ENCODE data around the gene NCKAP5.

Gene NCKAP5

DNA sequence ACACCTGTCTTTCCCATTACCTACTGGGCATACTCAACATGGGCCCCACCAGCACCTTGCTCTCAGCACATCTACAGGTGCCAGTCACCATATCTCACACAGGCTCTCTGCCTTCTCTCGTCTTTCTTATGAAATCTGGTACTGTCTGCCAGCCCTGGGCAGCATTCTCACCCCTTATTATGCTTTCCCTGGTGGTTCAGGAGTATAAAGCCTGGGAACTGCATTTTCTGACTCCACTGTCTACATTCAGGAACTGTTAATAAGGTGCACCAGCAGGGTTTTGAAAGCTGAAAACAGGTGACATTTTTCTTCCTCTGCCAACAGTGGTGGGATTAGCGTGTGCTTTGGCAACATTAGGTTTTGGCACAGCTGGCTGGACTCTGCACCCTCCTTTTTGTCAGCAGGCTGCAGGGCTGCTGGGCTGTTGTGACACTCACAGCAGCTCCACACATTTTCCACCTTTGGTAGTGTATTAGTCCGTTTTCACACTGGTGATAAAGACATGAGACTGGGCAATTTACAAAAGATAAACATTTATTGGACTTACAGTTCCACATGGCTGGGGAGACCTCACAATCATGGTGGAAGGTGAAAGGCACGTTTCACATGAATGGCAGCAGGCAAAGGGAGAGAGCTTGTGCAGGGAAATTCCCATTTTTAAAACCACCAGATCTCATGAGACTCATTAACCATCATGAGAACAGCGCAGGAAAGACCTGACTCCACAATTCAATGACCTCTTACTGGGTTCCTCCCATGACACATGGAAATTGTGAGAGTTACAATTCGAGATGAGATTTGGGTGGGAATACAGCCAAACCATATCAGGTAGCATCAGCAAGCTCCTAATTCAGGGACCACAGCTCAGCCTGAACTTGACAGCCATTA is 555.2 kb downstream of the NCKAP5 start:
- no peak for DNase-seq (ENCODE audit: low read depth in 2 of 2)

- no peak for DNase-seq (ENCODE audit: low read depth in 2 of 2)
Measured at GRCh38 chr2:133004623-133005022, 563.6 kb downstream of the NCKAP5 start.

GRCh38 chr2:132999421-132999820 is 568.8 kb downstream of the NCKAP5 start:
- no peak for DNase-seq (ENCODE audit: low read depth in 2 of 2)

DNA sequence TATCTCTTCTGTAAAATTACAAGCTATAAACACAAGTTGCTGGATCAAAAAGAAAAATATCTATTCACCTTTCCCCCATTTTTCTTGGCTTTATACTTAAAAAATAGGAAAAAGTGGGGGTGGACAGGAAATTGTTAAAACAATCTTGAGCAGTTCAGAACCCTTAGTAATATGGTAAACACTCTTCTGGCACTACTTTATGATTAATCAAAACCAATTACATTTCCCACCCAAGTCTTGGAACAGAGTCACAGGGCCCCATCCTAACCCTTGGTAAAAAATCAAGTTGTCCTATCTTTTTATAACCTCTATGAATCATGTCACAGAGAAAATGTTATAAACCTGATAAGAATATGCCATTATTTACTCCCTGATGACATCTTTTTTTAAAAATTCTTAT is 570.0 kb downstream of the NCKAP5 start:
- no peak for DNase-seq (ENCODE audit: low read depth in 2 of 2)

DNA sequence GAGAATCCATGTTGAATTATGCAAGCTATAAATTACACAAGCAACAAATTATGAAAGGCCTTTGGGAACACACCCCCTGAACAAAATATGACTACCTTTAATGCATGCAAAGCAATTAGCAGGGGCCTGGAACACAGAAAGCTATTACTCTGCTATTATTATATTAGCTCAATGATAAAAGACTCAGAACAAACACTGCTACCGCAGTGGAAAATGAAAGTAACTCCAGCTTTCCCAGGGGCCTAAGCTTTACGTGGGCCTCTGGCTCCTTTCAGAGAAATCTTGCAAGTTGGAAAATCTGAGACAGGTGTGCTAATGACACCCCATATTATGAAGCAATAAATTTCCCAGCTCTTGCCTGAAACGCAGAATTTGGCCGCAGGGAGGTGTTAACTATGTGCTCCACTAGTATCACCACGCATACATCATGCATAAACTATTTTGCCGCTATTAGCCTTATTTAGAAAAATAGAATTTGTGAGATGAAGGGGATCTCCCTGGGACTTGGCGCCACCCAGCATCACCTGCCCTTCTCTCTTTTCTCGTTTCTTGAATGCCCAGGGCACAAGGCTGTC is 576.7 kb downstream of the NCKAP5 start:
- DNase-seq (ENCODE audit: low read depth in 2 of 2) = no peak

- no peak for DNase-seq (ENCODE audit: low read depth in 2 of 2)
Measured at GRCh38 chr2:132984731-132985130, 583.5 kb downstream of the NCKAP5 start.

DNA sequence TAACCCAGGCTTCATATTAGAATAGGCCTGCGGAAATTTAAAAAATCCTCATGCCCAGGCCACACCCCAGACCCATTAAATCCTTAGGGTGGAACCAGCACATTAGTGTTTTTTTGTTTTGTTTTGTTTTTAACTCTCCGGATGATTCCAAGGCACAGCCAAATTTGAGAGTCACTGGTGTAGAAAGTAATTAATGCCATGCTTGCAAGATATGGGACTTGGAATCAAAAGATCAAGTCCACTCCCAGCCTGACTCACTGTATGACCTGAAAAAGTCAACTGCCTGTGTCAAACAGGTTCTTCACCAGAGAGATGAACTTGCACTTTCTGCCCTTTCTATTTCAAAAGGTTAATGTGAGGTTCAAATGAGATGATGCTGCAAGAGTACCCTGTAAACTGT is 588.0 kb downstream of the NCKAP5 start:
- no peak for DNase-seq (ENCODE audit: low read depth in 2 of 2)

DNA sequence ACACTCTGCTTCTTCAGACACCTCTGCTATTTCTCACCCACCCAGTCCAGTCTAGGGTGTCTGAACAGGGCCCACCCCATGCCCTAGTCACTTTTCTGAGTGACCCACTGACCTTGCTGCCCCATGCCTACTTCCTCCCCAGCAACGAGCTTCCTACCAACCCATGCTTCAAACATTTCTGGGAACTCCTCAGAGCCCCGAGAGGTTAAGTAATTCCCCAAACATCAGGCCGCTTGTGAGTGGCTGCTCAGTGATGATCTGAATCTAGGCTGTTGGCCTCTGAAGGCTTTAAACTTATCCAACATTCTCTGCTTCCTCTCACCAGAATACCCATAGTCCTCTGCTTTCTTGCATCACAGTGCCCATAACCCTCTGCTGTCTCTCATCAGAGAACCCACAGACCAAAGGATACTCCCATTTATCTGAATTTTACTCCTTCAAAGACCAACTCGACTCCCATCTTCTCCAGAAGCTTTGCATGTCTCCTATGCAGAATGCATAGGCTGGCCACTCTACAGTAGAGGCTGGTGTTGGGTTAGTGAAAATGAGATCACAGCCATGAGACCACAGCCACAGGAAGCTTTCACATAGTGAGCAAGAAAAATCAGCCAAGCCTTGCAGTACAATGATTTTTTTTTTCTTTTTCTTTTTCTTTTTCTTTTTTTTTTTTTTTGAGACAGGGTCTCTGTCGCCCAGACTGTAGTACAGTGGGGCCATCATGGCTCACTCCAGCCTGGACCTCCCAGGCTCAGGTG is 588.7 kb downstream of the NCKAP5 start:
- DNase-seq (ENCODE audit: low read depth in 2 of 2) = no peak

- DNase-seq (ENCODE audit: low read depth in 2 of 2) = no peak
Measured at GRCh38 chr2:132978840-132979239, 589.4 kb downstream of the NCKAP5 start.

DNA sequence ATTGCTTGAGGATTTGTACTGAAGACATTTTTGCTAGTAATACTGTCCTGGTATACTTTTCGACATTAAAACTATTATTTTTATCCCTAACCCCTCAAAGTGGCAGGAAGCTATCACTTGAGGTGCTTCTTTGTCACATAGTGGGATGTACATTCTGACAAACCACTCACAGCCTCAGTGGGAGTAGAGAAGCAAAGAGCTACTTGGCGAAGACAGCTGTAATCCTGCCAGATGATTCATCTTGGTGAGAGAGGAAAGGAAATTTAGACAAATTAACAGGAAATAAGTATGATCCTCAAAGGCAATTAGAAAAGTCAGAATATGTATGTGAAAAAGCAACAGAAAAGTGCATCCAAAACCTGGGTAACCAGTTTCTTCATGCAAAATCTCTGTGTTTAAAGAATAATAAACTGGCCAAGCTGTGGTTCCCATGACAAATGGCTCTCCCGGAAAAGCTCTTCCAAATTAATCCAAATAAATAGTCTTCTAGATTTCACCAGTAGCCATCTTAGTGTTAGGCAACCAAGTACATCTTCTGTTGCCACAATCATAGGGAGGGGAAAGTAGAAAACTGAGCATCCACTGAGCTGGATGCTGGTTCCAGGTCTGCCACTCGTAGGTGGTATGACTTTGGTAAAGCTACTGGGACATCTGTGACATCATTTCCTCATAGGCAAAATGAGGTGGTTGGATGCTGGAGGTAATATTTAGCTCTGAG is 590.3 kb downstream of the NCKAP5 start:
- peak; percentile 7 to 9 for DNase-seq (ENCODE audit: low read depth in 2 of 2)

DNA sequence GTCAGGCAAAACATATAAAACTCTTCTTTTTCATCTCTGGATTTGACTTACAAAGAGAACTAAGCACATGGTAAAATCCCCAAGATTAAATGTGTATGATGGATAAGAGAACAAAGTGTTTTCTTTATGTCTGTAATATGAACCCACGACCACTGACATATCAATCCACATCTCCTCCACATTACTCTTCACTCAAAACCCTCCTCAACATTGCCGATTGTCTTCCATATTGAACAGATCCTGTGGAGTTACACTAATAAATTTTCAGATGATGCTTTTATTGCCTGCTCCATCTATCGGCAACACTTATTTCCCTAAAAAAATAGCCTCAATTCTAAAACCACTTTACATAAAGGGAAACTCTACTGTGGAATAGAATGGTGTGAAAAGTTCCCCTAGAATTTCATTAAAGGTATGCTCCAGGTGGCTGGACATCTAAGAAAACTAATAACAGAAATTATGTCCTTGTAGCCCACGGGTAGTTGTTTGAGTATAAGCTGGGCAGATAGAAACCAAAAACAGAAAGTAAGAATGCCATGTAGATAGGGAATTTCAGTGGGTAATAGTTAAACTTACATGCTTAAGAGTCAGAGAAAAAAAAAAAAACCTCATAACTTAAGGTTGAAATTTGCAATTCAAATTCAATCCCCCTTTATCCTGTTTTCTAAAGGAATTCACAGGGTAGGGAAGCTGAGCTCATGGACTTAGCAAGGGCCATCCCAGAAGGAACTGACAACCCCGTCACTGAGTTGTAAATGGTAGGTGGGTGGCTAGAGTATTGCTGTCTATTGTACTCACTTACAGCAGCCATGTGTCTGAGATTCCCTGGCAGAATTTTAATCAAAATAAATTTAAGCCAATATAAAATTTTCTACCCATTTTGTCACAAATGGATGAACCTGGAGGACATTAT is 592.8 kb downstream of the NCKAP5 start:
- no peak for DNase-seq (ENCODE audit: low read depth in 2 of 2)

- no peak for DNase-seq (ENCODE audit: low read depth in 2 of 2)
Measured at GRCh38 chr2:132974467-132975095, 593.7 kb downstream of the NCKAP5 start.

DNA sequence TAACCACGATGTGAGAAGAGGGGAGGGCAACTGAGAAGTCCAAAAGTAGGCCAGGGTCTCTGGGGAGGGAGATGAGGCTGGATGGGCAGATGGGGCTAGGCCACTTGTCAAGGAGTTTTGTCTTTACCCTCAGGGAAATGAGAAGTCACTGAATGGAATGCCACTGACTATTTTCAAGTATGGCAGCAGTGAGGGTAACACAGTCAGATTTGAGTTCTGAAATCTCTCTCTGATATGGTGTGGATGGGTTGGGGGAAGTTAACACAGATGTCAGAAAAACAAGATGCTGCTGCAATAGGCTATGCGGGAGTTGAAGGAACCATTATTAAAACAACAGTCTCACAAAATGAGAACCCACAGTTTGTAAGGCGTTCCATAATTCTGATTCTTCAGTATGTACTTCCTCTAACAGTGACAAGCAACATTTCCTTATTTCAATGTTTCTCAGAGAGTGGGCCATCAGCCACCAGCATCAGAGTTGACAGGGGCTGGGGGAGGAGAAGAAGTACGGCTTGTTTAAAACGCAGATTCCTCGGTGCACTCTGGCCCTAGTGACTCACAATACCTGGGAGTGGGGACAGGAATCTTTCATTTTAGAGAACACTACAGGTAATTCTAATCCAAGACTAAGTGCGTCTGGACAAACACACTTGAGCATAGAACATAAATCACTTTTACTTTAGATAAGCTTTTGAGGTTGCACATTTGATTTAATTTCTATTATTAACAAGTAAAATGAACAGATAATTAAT is 596.8 kb downstream of the NCKAP5 start:
- no peak for DNase-seq (ENCODE audit: low read depth in 2 of 2)

DNA sequence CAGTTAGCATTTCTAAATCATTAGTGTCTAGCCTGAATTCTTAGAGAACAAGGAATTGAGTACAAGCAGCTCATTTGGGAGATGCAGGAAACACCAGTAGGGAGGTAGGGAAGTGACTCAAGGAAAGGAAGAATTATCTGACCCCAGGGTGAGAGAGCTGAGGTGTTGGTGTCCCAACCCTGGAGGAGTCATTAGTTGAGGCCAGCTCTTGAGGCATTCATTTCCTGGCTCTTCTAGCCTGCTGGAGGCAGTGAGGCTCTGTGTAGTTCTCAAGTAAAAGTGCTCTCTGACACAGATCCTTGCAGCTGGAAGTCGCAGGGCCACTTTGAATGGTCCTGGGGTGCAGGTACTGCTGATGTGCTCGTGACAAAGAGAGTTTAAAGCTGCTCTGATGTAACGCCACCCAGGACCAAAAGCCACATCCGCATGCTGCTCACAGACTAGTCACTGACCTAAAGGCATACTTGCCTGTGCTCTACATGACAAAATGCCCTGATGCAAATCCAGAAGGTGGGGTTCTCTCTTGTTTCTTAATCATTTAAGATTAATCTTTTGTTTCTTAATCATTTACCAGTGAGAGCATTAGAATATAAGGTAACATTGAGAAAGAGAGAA is 598.8 kb downstream of the NCKAP5 start:
- DNase-seq (ENCODE audit: low read depth in 2 of 2) = no peak

DNA sequence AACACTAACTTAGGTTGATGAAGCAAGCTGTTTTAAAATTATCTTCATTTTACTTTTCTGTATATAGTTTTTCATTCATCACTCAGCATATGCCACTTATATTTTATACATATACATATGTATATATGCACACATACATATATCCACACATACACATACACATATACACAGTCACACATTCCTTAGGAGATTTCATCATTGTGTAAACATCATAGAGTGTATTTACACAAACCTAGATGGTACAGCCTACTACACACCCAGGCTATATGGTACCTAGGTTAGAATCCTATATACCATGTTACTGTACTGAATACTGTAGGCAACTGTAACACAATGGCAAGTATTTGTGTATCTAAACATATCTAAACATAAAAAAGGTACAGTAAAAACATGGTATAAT is 602.8 kb downstream of the NCKAP5 start:
- DNase-seq (ENCODE audit: low read depth in 2 of 2) = no peak

- no peak for DNase-seq (ENCODE audit: low read depth in 2 of 2)
Measured at GRCh38 chr2:132963161-132963560, 605.1 kb downstream of the NCKAP5 start.

DNA sequence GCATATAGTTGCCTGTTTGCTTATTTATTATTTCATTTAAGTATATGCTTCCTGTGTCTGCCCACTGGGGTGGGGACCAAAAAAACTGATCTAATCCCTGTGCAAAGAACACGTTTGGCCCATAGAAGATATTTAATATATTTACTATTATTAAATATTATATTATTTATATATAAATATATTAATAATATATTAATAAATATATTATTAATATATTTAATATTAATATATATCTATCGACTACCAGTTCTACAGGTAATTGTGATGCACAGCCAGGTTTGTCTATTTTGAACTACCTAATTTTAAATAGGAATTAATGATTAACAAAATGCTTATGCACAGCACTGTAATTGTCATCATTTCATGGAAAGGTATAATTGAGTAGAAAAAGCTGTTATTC is 609.4 kb downstream of the NCKAP5 start:
- DNase-seq (ENCODE audit: low read depth in 2 of 2) = no peak

DNA sequence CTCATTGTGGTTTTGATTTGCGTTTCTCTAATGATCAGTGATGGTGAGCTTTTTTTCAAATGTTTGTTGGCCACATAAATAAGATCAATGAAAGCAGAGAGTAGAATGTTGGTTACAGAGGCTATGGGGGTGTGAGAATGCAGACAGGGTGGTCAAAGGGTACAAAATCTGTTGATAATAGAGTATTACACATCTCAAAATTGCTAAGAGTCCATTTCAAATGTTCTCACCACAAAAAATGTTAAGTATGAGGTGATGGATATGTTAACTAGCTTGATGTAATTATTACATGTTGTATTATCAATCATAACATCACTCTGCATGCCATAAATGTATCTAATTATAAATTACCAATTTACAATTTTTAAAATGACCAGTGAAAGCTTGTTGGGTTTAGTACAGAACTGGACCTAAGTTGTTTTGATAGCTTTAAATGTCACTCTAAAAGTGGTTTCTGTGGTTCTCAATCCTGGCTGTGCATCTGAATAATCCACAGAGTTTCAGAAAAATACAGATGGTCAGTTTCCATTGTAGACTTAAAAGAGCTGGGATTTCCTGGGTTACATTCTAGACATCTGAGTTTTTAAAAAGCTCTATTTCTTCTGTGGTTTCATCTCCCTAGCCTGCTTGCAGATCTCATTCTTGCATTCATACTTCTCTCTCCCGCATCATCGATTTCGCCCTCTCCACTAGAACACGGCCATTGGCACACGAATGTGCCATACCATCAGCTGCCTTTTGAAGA is 612.2 kb downstream of the NCKAP5 start:
- DNase-seq (ENCODE audit: low read depth in 2 of 2) = no peak

DNA sequence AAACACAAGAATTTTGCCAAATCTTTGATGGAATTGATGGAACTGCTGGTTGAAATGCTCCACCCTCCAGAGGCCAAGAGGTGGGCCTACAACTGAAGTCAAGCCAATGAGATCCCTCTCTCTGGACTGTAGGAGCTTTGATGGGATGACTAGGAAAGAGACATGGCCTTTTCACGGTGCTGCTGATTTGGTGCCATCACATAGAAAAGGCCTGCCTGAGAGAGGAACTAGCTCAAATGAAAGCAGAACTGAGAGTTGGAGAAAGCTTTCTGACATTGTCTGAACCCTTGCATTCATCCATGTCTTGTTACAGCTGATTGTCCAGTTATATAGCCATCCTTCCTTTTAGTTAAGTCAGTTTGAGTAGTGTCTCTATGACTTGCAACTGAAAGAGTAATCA is 614.5 kb downstream of the NCKAP5 start:
- no peak for DNase-seq (ENCODE audit: low read depth in 2 of 2)

Data from fibroblast of skin of left biceps (primary cell).